ENCODE data around the gene TLE4. TPM values are rescaled to one million over a fixed set of nuclear protein-coding genes. Genes with fewer than 3 reads are reported as not detected.

Gene TLE4
- polyA plus RNA-seq, 3 donors, result 21.0 to 107 (median 21.7) TPM

DNA sequence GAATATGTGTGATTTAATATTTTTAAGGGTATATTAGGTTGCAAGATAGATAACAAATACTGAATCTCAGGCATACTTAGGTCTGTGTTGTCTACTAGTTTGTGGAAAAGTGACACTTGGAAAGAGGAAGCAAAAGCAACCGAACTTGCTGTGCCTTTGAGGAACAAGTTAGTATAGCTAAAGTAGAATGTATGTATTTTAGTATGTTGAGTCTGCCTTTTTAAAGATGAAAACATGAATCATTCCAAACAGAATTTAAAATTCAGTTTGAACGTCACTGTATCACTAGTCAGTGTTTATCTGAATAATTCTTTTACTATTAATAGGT is 12.9 kb downstream of the TLE4 start:
- peak overlapping the region; percentile 32 for H3K9ac ChIP-seq (ENCODE audit: insufficient read depth, low read length, poor library complexity, severe bottlenecking)
- intact Hi-C loops (cut with micrococcal nuclease), result loop anchor here in 1 of 2 donors (5.0 kb wide), 1 partner anchor 43 kb away; no protein-coding TSS in a partner anchor
- TF ChIP-seq, protein P1, sequence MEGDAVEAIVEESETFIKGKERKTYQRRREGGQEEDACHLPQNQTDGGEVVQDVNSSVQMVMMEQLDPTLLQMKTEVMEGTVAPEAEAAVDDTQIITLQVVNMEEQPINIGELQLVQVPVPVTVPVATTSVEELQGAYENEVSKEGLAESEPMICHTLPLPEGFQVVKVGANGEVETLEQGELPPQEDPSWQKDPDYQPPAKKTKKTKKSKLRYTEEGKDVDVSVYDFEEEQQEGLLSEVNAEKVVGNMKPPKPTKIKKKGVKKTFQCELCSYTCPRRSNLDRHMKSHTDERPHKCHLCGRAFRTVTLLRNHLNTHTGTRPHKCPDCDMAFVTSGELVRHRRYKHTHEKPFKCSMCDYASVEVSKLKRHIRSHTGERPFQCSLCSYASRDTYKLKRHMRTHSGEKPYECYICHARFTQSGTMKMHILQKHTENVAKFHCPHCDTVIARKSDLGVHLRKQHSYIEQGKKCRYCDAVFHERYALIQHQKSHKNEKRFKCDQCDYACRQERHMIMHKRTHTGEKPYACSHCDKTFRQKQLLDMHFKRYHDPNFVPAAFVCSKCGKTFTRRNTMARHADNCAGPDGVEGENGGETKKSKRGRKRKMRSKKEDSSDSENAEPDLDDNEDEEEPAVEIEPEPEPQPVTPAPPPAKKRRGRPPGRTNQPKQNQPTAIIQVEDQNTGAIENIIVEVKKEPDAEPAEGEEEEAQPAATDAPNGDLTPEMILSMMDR (IDR thresholded peaks at IDR 0.05), result no peak
- H3K9me3 ChIP-seq (replicated peaks in 1 of 2; ENCODE audit: control insufficient read depth in 1 of 2, insufficient read depth in 1 of 2, low read length in 2 of 2), result no peaks in the 10 kb centered on the region
- H4K20me1 ChIP-seq (ENCODE audit: insufficient read depth, low read length), result peaks cover 86% of the 10 kb centered on the region
- WGBS (ENCODE audit: insufficient coverage), result no CpG with 5 or more reads among the region's 2 CpGs
- H3K4me3 Mint-ChIP-seq, result peak overlapping the region; percentile 66 to 75
- no peaks in the 10 kb centered on the region for H3K27me3 ChIP-seq (ENCODE audit: control insufficient read depth in 2 of 2, insufficient read depth in 2 of 2, low read length in 2 of 2)
- peaks cover 74% of the 10 kb centered on the region for H3K4me1 Mint-ChIP-seq
- H3K36me3 Mint-ChIP-seq, result peaks cover 50 to 67% of the 10 kb centered on the region in 2 donors
- no peaks in the 10 kb centered on the region for H3K9me3 Mint-ChIP-seq
- H2AFZ ChIP-seq (ENCODE audit: insufficient read depth, low read depth, low read length, poor library complexity, severe bottlenecking), result no peak overlapping the region
- peak overlapping the region; percentile 77 to 84 for H3K27ac ChIP-seq (ENCODE audit: low read depth in 1 of 2, low read length in 2 of 2)
- H3K4me1 ChIP-seq (ENCODE audit: control insufficient read depth in 1 of 2, insufficient read depth in 2 of 2, low read length in 2 of 2), result peaks cover 57 to 61% of the 10 kb centered on the region in 2 donors
- H3K79me2 ChIP-seq (ENCODE audit: insufficient read depth, low read length), result peaks cover 91% of the 10 kb centered on the region
- peak; percentile 62 to 68 (median 67) for DNase-seq
- peak overlapping the region; percentile 66 for H3K4me2 ChIP-seq (replicated peaks; ENCODE audit: extremely low read depth, low read length, poor library complexity, severe bottlenecking)
- H3K36me3 ChIP-seq (replicated peaks in 1 of 2; ENCODE audit: control insufficient read depth in 1 of 2, insufficient read depth in 2 of 2, low read length in 2 of 2), result peaks cover 10 to 51% of the 10 kb centered on the region in 2 donors
- H3K27ac Mint-ChIP-seq, result peak overlapping the region; percentile 94 to 99 (median 98)
- peak overlapping the region in 2 of 3 experiments; percentile 4 to 55 for H3K4me3 ChIP-seq (replicated peaks in 1 of 3; ENCODE audit: low read depth in 2 of 3, low read length in 3 of 3)
- peaks cover 0 to 1% (median 0%) of the 10 kb centered on the region in 3 donors for H3K27me3 Mint-ChIP-seq (ENCODE audit: low read depth in 3 of 3)

DNA sequence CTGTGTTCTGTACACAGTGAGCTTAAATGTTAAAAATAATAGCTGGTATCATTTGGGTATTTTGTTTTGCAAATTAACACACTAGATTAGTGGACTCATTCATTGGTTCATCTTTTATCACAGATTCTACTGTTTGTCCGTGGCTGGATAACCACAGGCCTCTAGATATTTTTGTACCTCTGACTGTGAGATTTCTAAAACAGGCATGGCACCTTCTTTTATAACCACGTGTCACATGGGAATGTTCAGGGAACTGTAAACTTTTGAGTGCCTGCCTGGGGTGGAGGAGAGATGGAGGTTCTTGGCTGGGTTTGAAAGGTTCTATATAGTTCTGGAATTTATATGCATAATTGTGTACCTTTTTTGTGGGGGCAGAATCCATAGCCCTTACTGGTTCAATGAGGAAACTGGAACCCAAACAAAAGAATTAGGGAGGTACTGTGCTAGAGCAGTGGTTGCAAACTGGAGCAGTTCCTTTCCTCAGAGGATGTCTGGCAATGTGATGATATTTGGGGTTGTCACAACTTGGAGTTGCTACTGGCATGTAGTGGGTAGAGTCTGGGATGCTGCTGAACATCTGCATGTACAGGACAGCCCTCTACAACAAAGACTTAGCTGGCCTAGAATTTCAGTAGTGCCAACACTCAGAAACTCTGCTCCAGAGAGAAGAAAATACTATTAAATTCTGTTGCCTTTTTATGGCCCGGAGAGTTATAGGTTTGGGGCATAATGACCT is 16.9 kb downstream of the TLE4 start:
- WGBS (ENCODE audit: insufficient coverage), result 47% methylated on average over 3 of the region's 3 CpGs
- peaks cover 90% of the 10 kb centered on the region for H4K20me1 ChIP-seq (ENCODE audit: insufficient read depth, low read length)
- Mint-ChIP-seq H3K9me3 (peaks cover 0 to 14% (median 8%) of the 10 kb centered on the region in 7 donors), H3K27me3 (ENCODE audit: low read depth in 3 of 3) (no peaks in the 10 kb centered on the region), H3K36me3 (peaks cover 29 to 44% of the 10 kb centered on the region in 2 donors), H3K4me1 (peaks cover 75% of the 10 kb centered on the region), H3K4me3 (no peak overlapping the region), H3K27ac (peak overlapping the region in 6 of 7 donors; percentile 31 to 70 (median 50))
- no peak overlapping the region for H3K4me2 ChIP-seq (replicated peaks; ENCODE audit: extremely low read depth, low read length, poor library complexity, severe bottlenecking)
- H3K79me2 ChIP-seq (ENCODE audit: insufficient read depth, low read length), result peaks cover 91% of the 10 kb centered on the region
- no peak overlapping the region for H3K9ac ChIP-seq (ENCODE audit: insufficient read depth, low read length, poor library complexity, severe bottlenecking)
- peaks cover 0 to 34% of the 10 kb centered on the region in 2 donors for H3K36me3 ChIP-seq (replicated peaks in 1 of 2; ENCODE audit: control insufficient read depth in 1 of 2, insufficient read depth in 2 of 2, low read length in 2 of 2)
- H3K27ac ChIP-seq (ENCODE audit: low read depth in 1 of 2, low read length in 2 of 2), result peak overlapping the region in 1 of 2 donors; percentile 33
- peaks cover 54 to 62% of the 10 kb centered on the region in 2 donors for H3K4me1 ChIP-seq (ENCODE audit: control insufficient read depth in 1 of 2, insufficient read depth in 2 of 2, low read length in 2 of 2)
- intact Hi-C loops (cut with micrococcal nuclease), result no loop called here
- no peak for DNase-seq
- no peak overlapping the region for H3K4me3 ChIP-seq (replicated peaks in 1 of 3; ENCODE audit: low read depth in 2 of 3, low read length in 3 of 3)
- TF ChIP-seq, protein P1 (IDR thresholded peaks at IDR 0.05), result no peak
- no peaks in the 10 kb centered on the region for H3K27me3 ChIP-seq (ENCODE audit: control insufficient read depth in 2 of 2, insufficient read depth in 2 of 2, low read length in 2 of 2)
- no peaks in the 10 kb centered on the region for H3K9me3 ChIP-seq (replicated peaks in 1 of 2; ENCODE audit: control insufficient read depth in 1 of 2, insufficient read depth in 1 of 2, low read length in 2 of 2)
- H2AFZ ChIP-seq (ENCODE audit: insufficient read depth, low read depth, low read length, poor library complexity, severe bottlenecking), result no peak overlapping the region

All from CD14-positive monocyte (primary cell).